GM18909 (cell line): ENCODE data around the gene PLXNA3.

Experiments used
- ATAC-seq: cut with Tn5 transposase; IDR thresholded peaks from one replicate; pipeline ENCODE4 v1.9.1; 2021; ENCODE audit warnings: mild to moderate bottlenecking; ENCODE audit not compliant: unreplicated experiment, poor library complexity

Gene PLXNA3

GRCh38 chrX:154458116-154458953, at the start of gene PLXNA3:
TSS of gene PLXNA3 (plus strand) at chrX:154458281. CDS start at chrX:154460184, 1,903 bp downstream.
- ATAC-seq = peak; percentile 49

- ATAC-seq = no peak
Measured at GRCh38 chrX:154408659-154409221, 49.3 kb upstream of the PLXNA3 start.

- peak; percentile 38 for ATAC-seq
Measured at GRCh38 chrX:154409222-154409871, 48.7 kb upstream of the PLXNA3 start, which contains the start of gene DNASE1L1. TSS of gene DNASE1L1 (minus strand) at chrX:154409254. CDS start at chrX:154405568, 3,686 bp downstream.

GRCh38 chrX:154411981-154412340, 46.1 kb upstream of the PLXNA3 start:
- peak; percentile 52 for ATAC-seq

GRCh38 chrX:154412468-154412867, 45.6 kb upstream of the PLXNA3 start:
- no peak for ATAC-seq

GRCh38 chrX:154413142-154413541, 44.9 kb upstream of the PLXNA3 start:
- no peak for ATAC-seq

GRCh38 chrX:154417157-154417556, 40.9 kb upstream of the PLXNA3 start:
- ATAC-seq = no peak

GRCh38 chrX:154419189-154419588, 38.9 kb upstream of the PLXNA3 start:
- no peak for ATAC-seq

GRCh38 chrX:154419688-154420401, 38.2 kb upstream of the PLXNA3 start:
- no peak for ATAC-seq

GRCh38 chrX:154420402-154420756, 37.7 kb upstream of the PLXNA3 start:
- no peak for ATAC-seq

- no peak for ATAC-seq
Measured at GRCh38 chrX:154426916-154427770, 30.9 kb upstream of the PLXNA3 start.

GRCh38 chrX:154428176-154429171, 29.6 kb upstream of the PLXNA3 start, which contains the start of gene ATP6AP1:
TSS of gene ATP6AP1 (plus strand) at chrX:154428677. CDS start at chrX:154428693, 16 bp downstream.
- ATAC-seq = peak; percentile 97

- ATAC-seq = no peak
Measured at GRCh38 chrX:154429711-154430110, 28.4 kb upstream of the PLXNA3 start.

GRCh38 chrX:154430479-154430878, 27.6 kb upstream of the PLXNA3 start:
- ATAC-seq = no peak

GRCh38 chrX:154430916-154431315, 27.2 kb upstream of the PLXNA3 start:
- ATAC-seq = no peak

- ATAC-seq = no peak
Measured at GRCh38 chrX:154431341-154431740, 26.7 kb upstream of the PLXNA3 start.

- no peak for ATAC-seq
Measured at GRCh38 chrX:154432210-154432609, 25.9 kb upstream of the PLXNA3 start.

- no peak for ATAC-seq
Measured at GRCh38 chrX:154433605-154434004, 24.5 kb upstream of the PLXNA3 start.
